Measurements from ENCODE around the gene VASH2. TPM values are rescaled to one million over a fixed set of nuclear protein-coding genes. Genes with fewer than 3 reads are reported as not detected.

Gene VASH2
- total RNA-seq, 1 donor from 2014 or later = 75.0 TPM

- no peak for DNase-seq (ENCODE audit: low read depth)
These were observed 19.2 kb upstream of the VASH2 start for GRCh38 chr1:212930986-212931678.

GRCh38 chr1:212933815-212934471 lies 16.4 kb upstream of the VASH2 start:
- no peak for DNase-seq (ENCODE audit: low read depth)

GRCh38 chr1:212935387-212935981 lies 14.9 kb upstream of the VASH2 start:
- no peak for DNase-seq (ENCODE audit: low read depth)

- DNase-seq (ENCODE audit: low read depth) = no peak
These were observed 13.3 kb upstream of the VASH2 start for GRCh38 chr1:212937034-212937433.

- no peak for DNase-seq (ENCODE audit: low read depth)
These were observed 11.5 kb upstream of the VASH2 start for GRCh38 chr1:212938846-212939245.

GRCh38 chr1:212941452-212941851 lies 8.9 kb upstream of the VASH2 start:
- DNase-seq (ENCODE audit: low read depth) = no peak

GRCh38 chr1:212942679-212943392 lies 7.5 kb upstream of the VASH2 start:
- DNase-seq (ENCODE audit: low read depth) = no peak

- no peak for DNase-seq (ENCODE audit: low read depth)
These were observed 7.0 kb upstream of the VASH2 start for GRCh38 chr1:212943393-212943710.

- DNase-seq (ENCODE audit: low read depth) = no peak
These were observed 6.0 kb upstream of the VASH2 start for GRCh38 chr1:212944229-212944901.

- DNase-seq (ENCODE audit: low read depth) = no peak
These were observed 5.3 kb upstream of the VASH2 start for GRCh38 chr1:212945056-212945455.

GRCh38 chr1:212945463-212946160 lies 4.7 kb upstream of the VASH2 start:
- DNase-seq (ENCODE audit: low read depth) = no peak

GRCh38 chr1:212946872-212947271 lies 3.5 kb upstream of the VASH2 start:
- no peak for DNase-seq (ENCODE audit: low read depth)

- DNase-seq (ENCODE audit: low read depth) = peak; percentile 55
These were observed 570 bp upstream of the VASH2 start for GRCh38 chr1:212949771-212950170.

- no peak for DNase-seq (ENCODE audit: low read depth)
These were observed 995 bp downstream of the VASH2 start for GRCh38 chr1:212951126-212951946.

- no peak for DNase-seq (ENCODE audit: low read depth)
These were observed 1.8 kb downstream of the VASH2 start for GRCh38 chr1:212951947-212952640.

GRCh38 chr1:212952641-212952976 lies 2.3 kb downstream of the VASH2 start:
- DNase-seq (ENCODE audit: low read depth) = peak; percentile 96

GRCh38 chr1:212953321-212953720 lies 3.0 kb downstream of the VASH2 start:
- peak; percentile 20 for DNase-seq (ENCODE audit: low read depth)

- DNase-seq (ENCODE audit: low read depth) = peak; percentile 1
These were observed 4.2 kb downstream of the VASH2 start for GRCh38 chr1:212954514-212954913.

- DNase-seq (ENCODE audit: low read depth) = peak; percentile 8
These were observed 4.8 kb downstream of the VASH2 start for GRCh38 chr1:212955098-212955497.

Measured in myocyte (in vitro differentiated cells).